Effector memory CD8-positive, alpha-beta T cell (primary cell): ENCODE measurements around the gene CYB5A.

ENCODE experiments used
- ATAC-seq: fragments of 150-1000 bp; cut with Tn5 transposase; replicated peaks from 2 replicates; pipeline ENCODE4 v1.10.0; 2021; ENCODE audit warnings: mild to moderate bottlenecking, moderate library complexity
- DNase-seq, 3 experiments: peaks; one replicate each; pipeline ENCODE4 v3.0.0; 2021
- H3K27ac Mint-ChIP-seq, 2 donors: one replicate each; pipeline ENCODE4 v1.8.0; 2022; ENCODE audit warnings: mild to moderate bottlenecking in 2 of 2, mixed read lengths in 2 of 2, moderate library complexity in 2 of 2
- H3K27me3 Mint-ChIP-seq, 2 donors: one replicate each; pipeline ENCODE4 v1.8.0; 2022; ENCODE audit warnings: mixed read lengths in 2 of 2
- H3K36me3 Mint-ChIP-seq: one replicate; pipeline ENCODE4 v1.8.0; 2022; ENCODE audit warnings: mild to moderate bottlenecking, moderate library complexity, mixed read lengths; ENCODE audit not compliant: insufficient read depth
- H3K4me1 Mint-ChIP-seq, 2 donors: one replicate each; pipeline ENCODE4 v1.8.0; 2022; ENCODE audit warnings: low read depth in 2 of 2, mixed read lengths in 2 of 2
- H3K4me3 Mint-ChIP-seq, 2 donors: one replicate each; pipeline ENCODE4 v1.8.0; 2022; ENCODE audit warnings: mild to moderate bottlenecking in 2 of 2, mixed read lengths in 2 of 2, moderate library complexity in 2 of 2
- H3K9me3 Mint-ChIP-seq, 2 donors: one replicate each; pipeline ENCODE4 v1.8.0; 2022; ENCODE audit warnings: mixed read lengths in 2 of 2

Gene CYB5A

GRCh38 chr18:74281011-74281979, 10.5 kb downstream of the CYB5A start:
- peaks cover 27 to 38% of the 10 kb centered on the region in 2 donors for H3K4me1 Mint-ChIP-seq
- DNase-seq = no peak

GRCh38 chr18:74278983-74279382, 12.8 kb downstream of the CYB5A start:
- no peak for ATAC-seq
- H3K9me3 Mint-ChIP-seq = no peaks in the 10 kb centered on the region
- no peaks in the 10 kb centered on the region for H3K27me3 Mint-ChIP-seq
- no peak overlapping the region for H3K4me3 Mint-ChIP-seq
- peaks cover 28 to 31% of the 10 kb centered on the region in 2 donors for H3K4me1 Mint-ChIP-seq
- no peak overlapping the region for H3K27ac Mint-ChIP-seq
- DNase-seq = no peak
- H3K36me3 Mint-ChIP-seq = no peaks in the 10 kb centered on the region

More at GRCh38 chr18:74281011-74281979, 10.5 kb downstream of the CYB5A start:
- no peak for ATAC-seq
- Mint-ChIP-seq H3K27me3 (no peaks in the 10 kb centered on the region), H3K27ac (peak overlapping the region; percentile 70 to 75), H3K4me3 (peak overlapping the region in 1 of 2 donors; percentile 3), H3K9me3 (no peaks in the 10 kb centered on the region), H3K36me3 (no peaks in the 10 kb centered on the region)

- DNase-seq (no peak), ATAC-seq (no peak)
- no peaks in the 10 kb centered on the region for H3K27me3 Mint-ChIP-seq
- no peaks in the 10 kb centered on the region for H3K9me3 Mint-ChIP-seq
- peaks cover 23 to 26% of the 10 kb centered on the region in 2 donors for H3K4me1 Mint-ChIP-seq
- H3K36me3 Mint-ChIP-seq = no peaks in the 10 kb centered on the region
- H3K27ac Mint-ChIP-seq = no peak overlapping the region
- no peak overlapping the region for H3K4me3 Mint-ChIP-seq
Observed at GRCh38 chr18:74278058-74278457, 13.7 kb downstream of the CYB5A start.

GRCh38 chr18:74277296-74277695, 14.5 kb downstream of the CYB5A start:
- no peaks in the 10 kb centered on the region for H3K9me3 Mint-ChIP-seq
- H3K4me1 Mint-ChIP-seq = peaks cover 16 to 18% of the 10 kb centered on the region in 2 donors

GRCh38 chr18:74276609-74277008, 15.2 kb downstream of the CYB5A start:
- DNase-seq = no peak
- no peak for ATAC-seq
- Mint-ChIP-seq H3K4me1 (peaks cover 11 to 15% of the 10 kb centered on the region in 2 donors), H3K9me3 (no peaks in the 10 kb centered on the region), H3K27me3 (no peaks in the 10 kb centered on the region), H3K4me3 (no peak overlapping the region), H3K36me3 (no peaks in the 10 kb centered on the region), H3K27ac (no peak overlapping the region)

More at GRCh38 chr18:74277296-74277695, 14.5 kb downstream of the CYB5A start:
- H3K4me3 Mint-ChIP-seq = no peak overlapping the region
- no peak for DNase-seq
- no peaks in the 10 kb centered on the region for H3K27me3 Mint-ChIP-seq
- no peaks in the 10 kb centered on the region for H3K36me3 Mint-ChIP-seq
- ATAC-seq = no peak
- no peak overlapping the region for H3K27ac Mint-ChIP-seq

GRCh38 chr18:74275736-74276135, 16.0 kb downstream of the CYB5A start:
- Mint-ChIP-seq H3K4me1 (peaks cover 4 to 6% of the 10 kb centered on the region in 2 donors), H3K9me3 (no peaks in the 10 kb centered on the region), H3K36me3 (no peaks in the 10 kb centered on the region), H3K27ac (no peak overlapping the region), H3K4me3 (no peak overlapping the region), H3K27me3 (no peaks in the 10 kb centered on the region)
- DNase-seq = no peak
- ATAC-seq = no peak

GRCh38 chr18:74274700-74275099, 17.1 kb downstream of the CYB5A start:
- no peak overlapping the region for H3K4me3 Mint-ChIP-seq
- no peaks in the 10 kb centered on the region for H3K36me3 Mint-ChIP-seq
- H3K27me3 Mint-ChIP-seq = no peaks in the 10 kb centered on the region
- DNase-seq (no peak), ATAC-seq (no peak)
- no peak overlapping the region for H3K27ac Mint-ChIP-seq
- no peaks in the 10 kb centered on the region for H3K9me3 Mint-ChIP-seq
- H3K4me1 Mint-ChIP-seq = peaks cover 5 to 6% of the 10 kb centered on the region in 2 donors

- no peaks in the 10 kb centered on the region for H3K27me3 Mint-ChIP-seq
- DNase-seq (no peak), ATAC-seq (no peak)
- no peak overlapping the region for H3K4me3 Mint-ChIP-seq
- H3K9me3 Mint-ChIP-seq = no peaks in the 10 kb centered on the region
- peaks cover 3% of the 10 kb centered on the region for H3K36me3 Mint-ChIP-seq
- H3K4me1 Mint-ChIP-seq = peaks cover 5 to 13% of the 10 kb centered on the region in 2 donors
- H3K27ac Mint-ChIP-seq = peak overlapping the region in 1 of 2 donors; percentile 41
Observed at GRCh38 chr18:74273394-74273793, 18.4 kb downstream of the CYB5A start.

- DNase-seq (no peak), ATAC-seq (no peak)
- Mint-ChIP-seq H3K27me3 (no peaks in the 10 kb centered on the region), H3K4me1 (peaks cover 4 to 17% of the 10 kb centered on the region in 2 donors), H3K27ac (no peak overlapping the region), H3K36me3 (peaks cover 3% of the 10 kb centered on the region), H3K4me3 (no peak overlapping the region), H3K9me3 (no peaks in the 10 kb centered on the region)
Observed at GRCh38 chr18:74271635-74272034, 20.1 kb downstream of the CYB5A start.

- no peaks in the 10 kb centered on the region for H3K9me3 Mint-ChIP-seq
- no peaks in the 10 kb centered on the region for H3K27me3 Mint-ChIP-seq
- H3K36me3 Mint-ChIP-seq = peaks cover 3% of the 10 kb centered on the region
- H3K4me3 Mint-ChIP-seq = no peak overlapping the region
- H3K27ac Mint-ChIP-seq = no peak overlapping the region
- ATAC-seq = no peak
- DNase-seq = no peak
- peaks cover 0 to 15% of the 10 kb centered on the region in 2 donors for H3K4me1 Mint-ChIP-seq
Observed at GRCh38 chr18:74268933-74269620, 22.7 kb downstream of the CYB5A start.

- Mint-ChIP-seq H3K27me3 (no peaks in the 10 kb centered on the region), H3K4me3 (no peak overlapping the region), H3K36me3 (peaks cover 3% of the 10 kb centered on the region), H3K9me3 (no peaks in the 10 kb centered on the region), H3K27ac (no peak overlapping the region), H3K4me1 (peaks cover 0 to 15% of the 10 kb centered on the region in 2 donors)
- no peak for ATAC-seq
- no peak for DNase-seq
Observed at GRCh38 chr18:74268175-74268574, 23.6 kb downstream of the CYB5A start.

GRCh38 chr18:74266161-74266560, 25.6 kb downstream of the CYB5A start:
- peaks cover 0 to 15% of the 10 kb centered on the region in 2 donors for H3K4me1 Mint-ChIP-seq
- peak overlapping the region in 1 of 2 donors; percentile 26 for H3K27ac Mint-ChIP-seq
- no peaks in the 10 kb centered on the region for H3K9me3 Mint-ChIP-seq
- H3K36me3 Mint-ChIP-seq = peaks cover 3% of the 10 kb centered on the region
- H3K27me3 Mint-ChIP-seq = no peaks in the 10 kb centered on the region
- no peak overlapping the region for H3K4me3 Mint-ChIP-seq
- ATAC-seq (no peak), DNase-seq (no peak)

- Mint-ChIP-seq H3K4me3 (no peak overlapping the region), H3K4me1 (peaks cover 0 to 15% of the 10 kb centered on the region in 2 donors), H3K9me3 (no peaks in the 10 kb centered on the region)
Observed at GRCh38 chr18:74265546-74266098, 26.1 kb downstream of the CYB5A start.

More at GRCh38 chr18:74265546-74266098, 26.1 kb downstream of the CYB5A start:
- Mint-ChIP-seq H3K36me3 (peaks cover 3% of the 10 kb centered on the region), H3K27ac (peak overlapping the region in 1 of 2 donors; percentile 26), H3K27me3 (no peaks in the 10 kb centered on the region)
- DNase-seq = no peak
- ATAC-seq = no peak
